Kidney (tissue), 14 donors: Measurements from ENCODE around the gene MOB3A. TPM values are rescaled to one million over a fixed set of nuclear protein-coding genes. Genes with fewer than 3 reads are reported as not detected.

ENCODE experiments used
- DNase-seq, 5 donors: peaks; one replicate each; pipeline ENCODE4 v3.0.0-alpha.2; 2013 to 2020
- FAIRE-seq: peaks from 2 replicates; lab custom pipeline; 2012; peaks lifted over from hg19 to GRCh38; lab: Jason Lieb, UNC
- H3K27ac ChIP-seq, 2 donors: one replicate each; pipeline ENCODE4 v1.7.0; 2013; ENCODE audit warnings: low read depth in 2 of 2, low read length in 2 of 2, inconsistent platforms in 1 of 2
- H3K27me3 ChIP-seq: one replicate; pipeline ENCODE4 v1.7.1; 2013; ENCODE audit warnings: low read length, inconsistent platforms; ENCODE audit not compliant: control insufficient read depth, insufficient read depth
- H3K36me3 ChIP-seq, 3 donors: one replicate each; pipeline versions ENCODE4 v1.7.0 to v1.7.1; 2013; ENCODE audit warnings: low read length in 3 of 3, control low read depth in 1 of 3, inconsistent platforms in 1 of 3; ENCODE audit not compliant: insufficient read depth in 3 of 3, control insufficient read depth in 2 of 3
- H3K4me1 ChIP-seq, 3 donors: one replicate each; pipeline versions ENCODE4 v1.7.0 to v1.7.1; 2013; ENCODE audit warnings: low read length in 3 of 3, inconsistent platforms in 1 of 3, low read depth in 1 of 3; ENCODE audit not compliant: control insufficient read depth in 2 of 3, insufficient read depth in 2 of 3
- H3K4me3 ChIP-seq, 3 donors: one replicate each; pipeline versions ENCODE4 v1.7.0 to v1.8.1; 2013; ENCODE audit warnings: low read length in 3 of 3, control low read depth in 1 of 3, inconsistent platforms in 1 of 3
- H3K9ac ChIP-seq, 3 donors: one replicate each; pipeline versions ENCODE4 v1.7.0 to v1.7.1; 2013; ENCODE audit warnings: low read length in 3 of 3, control low read depth in 1 of 3, inconsistent platforms in 1 of 3
- H3K9me3 ChIP-seq, 3 donors: one replicate each; pipeline versions ENCODE4 v1.7.0 to v1.7.1; 2013; ENCODE audit warnings: low read length in 3 of 3, control low read depth in 1 of 3, inconsistent platforms in 1 of 3; ENCODE audit not compliant: control insufficient read depth in 2 of 3, insufficient read depth in 1 of 3
- CTCF ChIP-seq: IDR thresholded peaks from 3 replicates; pipeline ENCODE4 v1.5.1; 2012; ENCODE audit warnings: mild to moderate bottlenecking, moderate library complexity, borderline replicate concordance; ENCODE audit not compliant: insufficient read depth; ENCODE audit errors: extremely low read depth
- intact Hi-C: fragments of 100-400 bp; cut with DNase I; formaldehyde crosslinking; loops from one replicate; pipeline ENCODE4 v1.11.1; 2022
- polyA plus RNA-seq: library from polyadenylated mRNA; stranded (reverse); fragments of 350-450 nt; fragmentation: Illumina TruSeq; extraction: RNeasy Lipid Tissue Mini Kit (QIAGEN cat#74804); gene quantifications from one replicate; pipeline ENCODE4 v1.2.3, GENCODE V29; 2014; ENCODE audit warnings: low read depth, low replicate concordance; ENCODE audit not compliant: insufficient read depth
- total RNA-seq: library from RNA; stranded (reverse); fragmentation: NEBNext Ultra II Directional; extraction: Animal tissue kit (Norgen Biotek cat#: 25700); gene quantifications from one replicate; pipeline ENCODE4 v1.2.1, GENCODE V29; 2021
- donor health status: control.
- donor health status: control.
- donor health status: control.
- donor health status: control.
- donor health status: control.
- donor health status: DM: yes; HTN: yes; CAD: no.
- donor health status: Normal renal cell carcinoma (clear cell type).

MOB3A gene
- total and polyA plus RNA-seq, 2 donors from 2014 or later, result 16.9 to 59.7 TPM

- Histone ChIP-seq H3K9ac (no peak overlapping the region), H3K36me3 (peaks cover 0 to 18% (median 6%) of the 10 kb centered on the region in 3 donors), H3K27me3 (no peaks in the 10 kb centered on the region), H3K27ac (no peak overlapping the region), H3K9me3 (no peaks in the 10 kb centered on the region), H3K4me1 (no peaks in the 10 kb centered on the region), H3K4me3 (no peak overlapping the region)
- intact Hi-C loops, result no loop called here
- FAIRE-seq (no peak), DNase-seq (peak in 1 of 5 donors; percentile 74)
- no peak for TF ChIP-seq CTCF
Observed at GRCh38 chr19:2077833-2078619, 18.1 kb downstream of the MOB3A start.

- intact Hi-C loops, result no loop called here
Observed at GRCh38 chr19:2077398-2077797, 18.7 kb downstream of the MOB3A start.

GRCh38 chr19:2076526-2076944 is 19.6 kb downstream of the MOB3A start:
- DNase-seq (peak in 1 of 5 donors; percentile 68), FAIRE-seq (no peak)
- Histone ChIP-seq H3K27me3 (no peaks in the 10 kb centered on the region), H3K4me1 (no peaks in the 10 kb centered on the region), H3K36me3 (peaks cover 0 to 18% (median 6%) of the 10 kb centered on the region in 3 donors), H3K27ac (no peak overlapping the region), H3K9ac (no peak overlapping the region), H3K4me3 (no peak overlapping the region), H3K9me3 (no peaks in the 10 kb centered on the region)
- intact Hi-C loops, result no loop called here
- TF ChIP-seq CTCF, result no peak

More at GRCh38 chr19:2077398-2077797, 18.7 kb downstream of the MOB3A start:
- no peaks in the 10 kb centered on the region for H3K9me3 ChIP-seq
- no peak overlapping the region for H3K4me3 ChIP-seq
- DNase-seq, result peak in 1 of 5 donors; percentile 51
- FAIRE-seq, result no peak
- no peak overlapping the region for H3K9ac ChIP-seq
- H3K36me3 ChIP-seq, result peaks cover 0 to 18% (median 6%) of the 10 kb centered on the region in 3 donors
- no peaks in the 10 kb centered on the region for H3K4me1 ChIP-seq
- TF ChIP-seq CTCF, result no peak
- no peak overlapping the region for H3K27ac ChIP-seq
- H3K27me3 ChIP-seq, result no peaks in the 10 kb centered on the region
